Measurements from ENCODE around the gene LRRC45.

- TF ChIP-seq CTCF (IDR thresholded peaks at IDR 0.05; ENCODE audit: low read depth, low read length), result no peak
- TF ChIP-seq POLR2A (IDR thresholded peaks at IDR 0.05; ENCODE audit: extremely low read depth, insufficient read length), result no peak
- TF ChIP-seq MAX (IDR thresholded peaks at IDR 0.05; ENCODE audit: low read depth, low read length), result no peak
These were observed 13.0 kb downstream of the LRRC45 start for GRCh38 chr17:82035956-82036633.
